Kidney (tissue), 14 donors: ENCODE data around the gene FYCO1. TPM values are rescaled to one million over a fixed set of nuclear protein-coding genes. Genes with fewer than 3 reads are reported as not detected.
A peak's percentile ranks its signal among the peaks of the same experiment; 100 is the strongest.

Experiments
- DNase-seq, 5 donors: peaks; one replicate each; pipeline ENCODE4 v3.0.0-alpha.2; 2013 to 2020
- FAIRE-seq: peaks from 2 replicates; lab custom pipeline; 2012; peaks lifted over from hg19 to GRCh38; lab: Jason Lieb, UNC
- H3K27ac ChIP-seq, 2 donors: one replicate each; pipeline ENCODE4 v1.7.0; 2013; ENCODE audit warnings: low read depth in 2 of 2, low read length in 2 of 2, inconsistent platforms in 1 of 2
- H3K27me3 ChIP-seq: one replicate; pipeline ENCODE4 v1.7.1; 2013; ENCODE audit warnings: low read length, inconsistent platforms; ENCODE audit not compliant: control insufficient read depth, insufficient read depth
- H3K36me3 ChIP-seq, 3 donors: one replicate each; pipeline versions ENCODE4 v1.7.0 to v1.7.1; 2013; ENCODE audit warnings: low read length in 3 of 3, control low read depth in 1 of 3, inconsistent platforms in 1 of 3; ENCODE audit not compliant: insufficient read depth in 3 of 3, control insufficient read depth in 2 of 3
- H3K4me1 ChIP-seq, 3 donors: one replicate each; pipeline versions ENCODE4 v1.7.0 to v1.7.1; 2013; ENCODE audit warnings: low read length in 3 of 3, inconsistent platforms in 1 of 3, low read depth in 1 of 3; ENCODE audit not compliant: control insufficient read depth in 2 of 3, insufficient read depth in 2 of 3
- H3K4me3 ChIP-seq, 3 donors: one replicate each; pipeline versions ENCODE4 v1.7.0 to v1.8.1; 2013; ENCODE audit warnings: low read length in 3 of 3, control low read depth in 1 of 3, inconsistent platforms in 1 of 3
- H3K9ac ChIP-seq, 3 donors: one replicate each; pipeline versions ENCODE4 v1.7.0 to v1.7.1; 2013; ENCODE audit warnings: low read length in 3 of 3, control low read depth in 1 of 3, inconsistent platforms in 1 of 3
- H3K9me3 ChIP-seq, 3 donors: one replicate each; pipeline versions ENCODE4 v1.7.0 to v1.7.1; 2013; ENCODE audit warnings: low read length in 3 of 3, control low read depth in 1 of 3, inconsistent platforms in 1 of 3; ENCODE audit not compliant: control insufficient read depth in 2 of 3, insufficient read depth in 1 of 3
- intact Hi-C: fragments of 100-400 bp; cut with DNase I; formaldehyde crosslinking; loops from one replicate; pipeline ENCODE4 v1.11.1; 2022
- polyA plus RNA-seq: library from polyadenylated mRNA; stranded (reverse); fragments of 350-450 nt; fragmentation: Illumina TruSeq; extraction: RNeasy Lipid Tissue Mini Kit (QIAGEN cat#74804); gene quantifications from one replicate; pipeline ENCODE4 v1.2.3, GENCODE V29; 2014; ENCODE audit warnings: low read depth, low replicate concordance; ENCODE audit not compliant: insufficient read depth
- total RNA-seq: library from RNA; stranded (reverse); fragmentation: NEBNext Ultra II Directional; extraction: Animal tissue kit (Norgen Biotek cat#: 25700); gene quantifications from one replicate; pipeline ENCODE4 v1.2.1, GENCODE V29; 2021
- TF ChIP-seq, protein P1 (sequence below): IDR thresholded peaks from 3 replicates; pipeline ENCODE4 v1.5.1; 2012; ENCODE audit warnings: mild to moderate bottlenecking, moderate library complexity, borderline replicate concordance; ENCODE audit not compliant: insufficient read depth; ENCODE audit errors: extremely low read depth
- donor health status: control.
- donor health status: control.
- donor health status: control.
- donor health status: control.
- donor health status: control.
- donor health status: DM: yes; HTN: yes; CAD: no.
- donor health status: Normal renal cell carcinoma (clear cell type).

Gene FYCO1
- total and polyA plus RNA-seq, 2 donors from 2014 or later, result 11.1 to 39.1 TPM

DNA sequence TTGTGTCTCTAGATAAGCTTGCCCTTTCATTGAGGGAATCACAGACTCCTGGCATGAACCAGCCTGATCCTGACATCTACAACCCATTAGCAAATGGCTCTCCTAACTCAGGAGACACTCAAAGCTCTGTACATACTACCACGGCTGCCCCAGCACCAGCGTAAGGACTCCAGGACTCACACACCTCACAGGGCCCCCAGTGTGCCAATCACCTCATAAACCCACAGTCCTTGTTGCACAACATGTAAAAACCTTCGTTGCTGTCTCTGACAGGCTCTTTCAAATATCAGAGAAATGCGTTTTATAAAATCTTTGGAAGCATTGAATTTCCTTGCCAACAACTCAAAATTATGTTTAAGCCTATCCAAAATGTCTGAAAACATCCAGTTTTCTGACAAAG, 7.3 kb downstream of the FYCO1 start:
- DNase-seq (no peak), FAIRE-seq (no peak)
- Histone ChIP-seq H3K9me3 (no peaks in the 10 kb centered on the region), H3K27me3 (no peaks in the 10 kb centered on the region), H3K9ac (no peak overlapping the region), H3K4me3 (no peak overlapping the region), H3K36me3 (peaks cover 0 to 17% (median 2%) of the 10 kb centered on the region in 3 donors), H3K27ac (no peak overlapping the region), H3K4me1 (peaks cover 0 to 25% (median 21%) of the 10 kb centered on the region in 3 donors)
- TF ChIP-seq, protein P1, sequence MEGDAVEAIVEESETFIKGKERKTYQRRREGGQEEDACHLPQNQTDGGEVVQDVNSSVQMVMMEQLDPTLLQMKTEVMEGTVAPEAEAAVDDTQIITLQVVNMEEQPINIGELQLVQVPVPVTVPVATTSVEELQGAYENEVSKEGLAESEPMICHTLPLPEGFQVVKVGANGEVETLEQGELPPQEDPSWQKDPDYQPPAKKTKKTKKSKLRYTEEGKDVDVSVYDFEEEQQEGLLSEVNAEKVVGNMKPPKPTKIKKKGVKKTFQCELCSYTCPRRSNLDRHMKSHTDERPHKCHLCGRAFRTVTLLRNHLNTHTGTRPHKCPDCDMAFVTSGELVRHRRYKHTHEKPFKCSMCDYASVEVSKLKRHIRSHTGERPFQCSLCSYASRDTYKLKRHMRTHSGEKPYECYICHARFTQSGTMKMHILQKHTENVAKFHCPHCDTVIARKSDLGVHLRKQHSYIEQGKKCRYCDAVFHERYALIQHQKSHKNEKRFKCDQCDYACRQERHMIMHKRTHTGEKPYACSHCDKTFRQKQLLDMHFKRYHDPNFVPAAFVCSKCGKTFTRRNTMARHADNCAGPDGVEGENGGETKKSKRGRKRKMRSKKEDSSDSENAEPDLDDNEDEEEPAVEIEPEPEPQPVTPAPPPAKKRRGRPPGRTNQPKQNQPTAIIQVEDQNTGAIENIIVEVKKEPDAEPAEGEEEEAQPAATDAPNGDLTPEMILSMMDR, result no peak
- intact Hi-C loops, result no loop called here

DNA sequence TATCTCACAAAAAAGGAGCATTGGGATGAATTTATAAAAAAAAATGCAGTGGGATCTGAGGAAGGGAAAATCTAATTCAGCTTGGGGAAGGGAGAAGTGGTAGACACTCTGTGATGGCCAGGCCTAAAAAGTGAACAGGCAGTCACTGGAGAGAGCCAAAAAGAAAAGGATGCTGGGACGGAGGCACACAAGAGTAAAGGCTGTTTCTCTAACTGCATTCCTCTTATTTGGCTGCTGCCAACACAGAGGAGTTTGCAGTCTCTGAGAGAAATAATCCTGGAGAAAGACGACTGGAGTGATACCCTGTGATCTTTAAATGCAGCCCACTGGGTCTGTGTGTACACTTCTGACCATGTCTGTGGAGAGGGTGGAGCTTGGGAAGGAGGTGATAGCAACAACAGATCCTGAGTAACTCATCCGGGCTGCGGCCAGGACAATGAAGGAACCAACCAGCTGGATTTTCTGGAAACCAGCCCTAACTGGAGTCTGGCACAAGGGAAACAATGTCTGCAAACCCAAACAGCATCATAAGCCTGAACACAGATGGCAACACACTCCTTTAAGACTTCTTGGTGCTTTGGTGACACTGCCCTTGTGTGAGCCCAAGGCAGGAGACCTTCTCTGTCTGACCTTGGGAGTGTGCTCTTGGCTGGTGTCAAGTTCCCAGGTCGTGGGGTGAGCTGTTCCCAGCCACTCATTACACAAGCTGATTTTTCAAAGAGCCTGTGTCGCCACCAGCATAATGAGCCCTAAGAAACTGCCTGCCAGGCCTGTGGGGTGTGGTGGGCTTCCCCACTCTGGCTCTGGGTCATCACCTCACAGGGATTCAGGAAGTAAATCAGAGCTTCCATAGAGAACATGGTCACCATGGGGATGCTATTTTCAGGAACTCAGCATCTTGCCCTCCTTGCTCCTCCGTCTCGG, 8.0 kb downstream of the FYCO1 start:
- no peaks in the 10 kb centered on the region for H3K27me3 ChIP-seq
- H3K9me3 ChIP-seq, result no peaks in the 10 kb centered on the region
- peaks cover 0 to 24% (median 7%) of the 10 kb centered on the region in 3 donors for H3K36me3 ChIP-seq
- peaks cover 0 to 21% (median 20%) of the 10 kb centered on the region in 3 donors for H3K4me1 ChIP-seq
- TF ChIP-seq, protein P1, result no peak
- H3K9ac ChIP-seq, result no peak overlapping the region
- FAIRE-seq, result no peak
- no peak overlapping the region for H3K4me3 ChIP-seq
- DNase-seq, result no peak
- intact Hi-C loops, result no loop called here
- peak overlapping the region in 1 of 2 donors; percentile 23 for H3K27ac ChIP-seq

DNA sequence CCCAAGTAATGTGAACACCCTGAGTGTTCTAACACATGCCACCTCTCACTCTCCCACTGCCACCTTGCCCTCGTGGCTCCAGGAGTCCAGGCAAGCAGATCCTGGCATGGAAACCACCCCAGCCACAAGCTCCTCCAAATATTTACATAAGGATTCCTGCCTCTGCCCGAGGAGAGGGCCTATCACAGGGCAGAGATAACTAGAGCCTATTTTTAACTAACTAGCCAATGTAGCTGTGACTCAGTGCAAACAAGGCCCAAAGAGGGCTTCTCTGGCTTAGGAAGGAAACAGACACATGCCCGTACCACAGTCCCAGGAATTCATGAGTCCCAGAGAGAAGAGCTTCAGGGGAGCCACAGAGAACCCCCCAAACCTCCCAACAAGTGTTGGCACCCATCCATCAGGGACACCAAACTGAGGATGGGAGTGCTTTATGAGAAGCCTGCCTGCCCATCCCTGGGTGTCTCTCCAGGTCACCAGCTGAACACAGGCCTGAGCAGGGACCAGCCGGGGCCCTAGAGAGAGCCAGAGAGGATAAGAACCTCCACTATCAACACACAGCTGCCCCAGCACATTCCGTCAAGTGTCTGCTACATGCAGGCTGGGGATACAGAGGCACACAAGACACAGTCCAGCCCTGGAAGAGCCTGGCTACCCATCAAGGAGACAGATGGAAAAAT, 9.2 kb downstream of the FYCO1 start:
- Histone ChIP-seq H3K36me3 (peaks cover 0 to 35% (median 13%) of the 10 kb centered on the region in 3 donors), H3K27me3 (no peaks in the 10 kb centered on the region), H3K4me3 (no peak overlapping the region), H3K27ac (no peak overlapping the region), H3K9me3 (no peaks in the 10 kb centered on the region), H3K9ac (no peak overlapping the region), H3K4me1 (peaks cover 0 to 20% (median 17%) of the 10 kb centered on the region in 3 donors)
- FAIRE-seq (no peak), DNase-seq (peak in 1 of 5 donors; percentile 61)
- TF ChIP-seq, protein P1, result no peak
- intact Hi-C loops, result no loop called here
